Measurements from ENCODE around the gene KLF7.

DNA sequence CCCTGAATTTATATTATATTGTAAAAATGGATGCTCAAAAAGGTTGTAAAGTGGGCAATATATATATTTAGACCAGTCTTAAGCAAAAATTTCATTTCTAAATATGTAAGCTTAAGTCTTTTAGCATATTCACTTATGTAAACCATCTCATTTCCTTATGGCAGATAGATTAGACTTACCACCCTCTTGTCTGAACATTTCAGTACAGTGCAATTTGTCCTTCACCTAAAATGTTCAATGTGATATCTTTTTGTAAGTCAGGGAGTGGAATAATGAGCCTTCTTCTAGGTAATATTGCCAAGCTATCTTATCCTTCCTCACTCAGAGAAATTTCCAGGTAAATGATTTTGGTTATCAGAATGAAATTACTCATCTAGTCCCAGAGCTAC is 92.3 kb downstream of the KLF7 start:
- TF ChIP-seq, protein P1, sequence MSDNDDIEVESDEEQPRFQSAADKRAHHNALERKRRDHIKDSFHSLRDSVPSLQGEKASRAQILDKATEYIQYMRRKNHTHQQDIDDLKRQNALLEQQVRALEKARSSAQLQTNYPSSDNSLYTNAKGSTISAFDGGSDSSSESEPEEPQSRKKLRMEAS (IDR thresholded peaks at IDR 0.05; ENCODE audit: insufficient read depth, insufficient read length): no peak
- TF ChIP-seq POLR2AphosphoS5 (IDR thresholded peaks at IDR 0.05; ENCODE audit: insufficient read depth, low read depth, low read length) (no peak), CTCF (IDR thresholded peaks at IDR 0.05; ENCODE audit: extremely low read depth in 1 of 2, insufficient read depth in 1 of 2, low read depth in 1 of 2, low read length in 2 of 2) (no peak), POLR2A (IDR thresholded peaks at IDR 0.05; ENCODE audit: low read depth, low read length) (no peak), EZH2 (IDR thresholded peaks at IDR 0.05; ENCODE audit: borderline replicate concordance, low read depth, low read length, severe bottlenecking) (no peak), FOS (IDR thresholded peaks at IDR 0.05; ENCODE audit: borderline replicate concordance, insufficient read depth, low read length) (no peak), MYC (IDR thresholded peaks at IDR 0.05; ENCODE audit: low read depth, low read length) (no peak)
